Parathyroid adenoma (tissue), 2 donors: ENCODE results near the gene ARHGEF10L.

Source experiments
- H2AFZ ChIP-seq: fragments of 300-600 bp; sonication (generic); one replicate; pipeline ENCODE4 v1.7.0; 2017; ENCODE audit warnings: antibody characterized with exemption, mild to moderate bottlenecking
- H3K27ac ChIP-seq: fragments of 300-600 bp; sonication (generic); one replicate; pipeline ENCODE4 v1.7.0; 2017
- H3K27me3 ChIP-seq: fragments of 300-600 bp; sonication (generic); one replicate; pipeline ENCODE4 v1.7.0; 2017; ENCODE audit warnings: low read length; ENCODE audit not compliant: control insufficient read depth, insufficient read depth
- H3K36me3 ChIP-seq: fragments of 300-600 bp; sonication (generic); one replicate; pipeline ENCODE4 v1.7.0; 2017; ENCODE audit warnings: low read length; ENCODE audit not compliant: control insufficient read depth, insufficient read depth
- H3K4me1 ChIP-seq: fragments of 300-600 bp; sonication (generic); one replicate; pipeline ENCODE4 v1.7.0; 2017; ENCODE audit warnings: control low read depth
- H3K4me2 ChIP-seq: fragments of 300-600 bp; sonication (generic); one replicate; pipeline ENCODE4 v1.7.0; 2017; ENCODE audit warnings: low read length
- H3K4me3 ChIP-seq: fragments of 300-600 bp; sonication (generic); one replicate; pipeline ENCODE4 v1.7.0; 2017; ENCODE audit warnings: low read depth, low read length
- H3K79me2 ChIP-seq: fragments of 300-600 bp; sonication (generic); one replicate; pipeline ENCODE4 v1.7.0; 2017; ENCODE audit warnings: control low read depth
- H3K9ac ChIP-seq: fragments of 300-600 bp; sonication (generic); one replicate; pipeline ENCODE4 v1.7.0; 2017; ENCODE audit warnings: mild to moderate bottlenecking
- H3K9me3 ChIP-seq: fragments of 300-600 bp; sonication (generic); one replicate; pipeline ENCODE4 v1.7.0; 2017; ENCODE audit warnings: low read length; ENCODE audit not compliant: control insufficient read depth
- TF ChIP-seq, protein P1 (sequence below): fragments of 300-600 bp; sonication (generic); IDR thresholded peaks from one replicate; pipeline ENCODE4 v1.7.0; 2017; ENCODE audit warnings: antibody characterized with exemption, mild to moderate bottlenecking
- donor health status: primary hyperparathyroidism.

Gene ARHGEF10L

DNA sequence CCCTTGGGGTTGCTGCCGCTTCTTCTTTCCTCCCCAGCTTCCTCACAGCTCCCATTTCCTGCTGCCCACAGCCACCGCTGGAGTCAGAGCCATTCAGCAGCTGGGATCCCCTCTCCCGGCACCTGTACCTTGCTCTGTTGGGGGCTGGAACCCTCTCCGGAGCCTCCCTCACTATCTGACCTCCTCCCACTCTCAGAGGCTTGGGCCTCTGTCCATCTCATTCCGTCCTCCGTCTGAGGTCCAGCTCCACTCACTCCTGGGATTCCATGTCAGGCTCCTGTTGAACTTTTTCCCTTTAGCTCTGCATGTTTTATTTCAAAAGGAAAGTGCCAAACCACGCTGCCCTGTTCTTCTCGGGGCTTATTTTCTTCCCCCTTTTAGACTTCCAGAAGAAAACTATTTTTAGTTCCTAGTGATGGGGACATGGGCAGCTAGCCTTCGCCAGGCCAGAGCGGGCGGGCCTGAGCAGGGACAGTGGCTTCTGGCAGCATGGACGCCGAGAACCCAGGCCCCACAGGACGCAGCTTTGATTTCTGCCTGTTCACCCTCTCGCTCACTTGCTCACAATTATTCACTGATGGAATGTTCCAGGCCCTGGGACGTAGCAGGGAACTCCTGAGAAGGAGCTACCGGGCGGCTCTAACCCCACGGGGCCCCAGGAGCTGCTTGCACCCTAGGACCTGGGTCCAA, 79.2 kb downstream of the ARHGEF10L start:
- Histone ChIP-seq H3K9ac (no peak overlapping the region), H3K27ac (no peak overlapping the region), H2AFZ (no peak overlapping the region), H3K4me3 (no peak overlapping the region), H3K9me3 (no peaks in the 10 kb centered on the region), H3K27me3 (no peaks in the 10 kb centered on the region), H3K4me1 (no peaks in the 10 kb centered on the region), H3K36me3 (no peaks in the 10 kb centered on the region), H3K79me2 (peaks cover 2% of the 10 kb centered on the region), H3K4me2 (no peak overlapping the region)
- TF ChIP-seq, protein P1, sequence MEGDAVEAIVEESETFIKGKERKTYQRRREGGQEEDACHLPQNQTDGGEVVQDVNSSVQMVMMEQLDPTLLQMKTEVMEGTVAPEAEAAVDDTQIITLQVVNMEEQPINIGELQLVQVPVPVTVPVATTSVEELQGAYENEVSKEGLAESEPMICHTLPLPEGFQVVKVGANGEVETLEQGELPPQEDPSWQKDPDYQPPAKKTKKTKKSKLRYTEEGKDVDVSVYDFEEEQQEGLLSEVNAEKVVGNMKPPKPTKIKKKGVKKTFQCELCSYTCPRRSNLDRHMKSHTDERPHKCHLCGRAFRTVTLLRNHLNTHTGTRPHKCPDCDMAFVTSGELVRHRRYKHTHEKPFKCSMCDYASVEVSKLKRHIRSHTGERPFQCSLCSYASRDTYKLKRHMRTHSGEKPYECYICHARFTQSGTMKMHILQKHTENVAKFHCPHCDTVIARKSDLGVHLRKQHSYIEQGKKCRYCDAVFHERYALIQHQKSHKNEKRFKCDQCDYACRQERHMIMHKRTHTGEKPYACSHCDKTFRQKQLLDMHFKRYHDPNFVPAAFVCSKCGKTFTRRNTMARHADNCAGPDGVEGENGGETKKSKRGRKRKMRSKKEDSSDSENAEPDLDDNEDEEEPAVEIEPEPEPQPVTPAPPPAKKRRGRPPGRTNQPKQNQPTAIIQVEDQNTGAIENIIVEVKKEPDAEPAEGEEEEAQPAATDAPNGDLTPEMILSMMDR, result no peak

DNA sequence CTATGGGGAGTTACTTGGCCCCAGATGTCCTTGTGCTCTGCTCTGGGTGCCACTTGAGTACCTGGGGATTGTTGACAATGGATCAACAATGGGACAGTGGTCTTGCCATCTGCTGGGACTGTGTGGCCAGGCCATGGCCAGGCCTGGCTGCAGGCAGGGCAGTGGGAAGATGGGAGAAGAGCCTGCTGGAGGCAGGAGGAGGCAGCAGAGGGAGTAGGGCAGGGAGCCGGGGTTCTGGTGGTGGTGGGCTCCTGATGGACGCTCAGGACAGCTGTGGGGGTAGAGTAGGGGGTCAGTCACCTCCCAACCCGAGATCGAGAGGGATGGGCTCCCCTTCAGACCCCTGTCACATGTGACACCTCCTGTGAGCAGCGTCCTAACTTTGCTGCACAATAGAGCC, 81.0 kb downstream of the ARHGEF10L start:
- H3K4me2 ChIP-seq, result no peak overlapping the region
- no peaks in the 10 kb centered on the region for H3K27me3 ChIP-seq
- H3K36me3 ChIP-seq, result no peaks in the 10 kb centered on the region
- no peak overlapping the region for H3K9ac ChIP-seq
- H3K9me3 ChIP-seq, result no peaks in the 10 kb centered on the region
- no peaks in the 10 kb centered on the region for H3K4me1 ChIP-seq
- no peak overlapping the region for H3K4me3 ChIP-seq
- H3K79me2 ChIP-seq, result peaks cover 2% of the 10 kb centered on the region
- TF ChIP-seq, protein P1, result no peak
- H2AFZ ChIP-seq, result no peak overlapping the region
- no peak overlapping the region for H3K27ac ChIP-seq

DNA sequence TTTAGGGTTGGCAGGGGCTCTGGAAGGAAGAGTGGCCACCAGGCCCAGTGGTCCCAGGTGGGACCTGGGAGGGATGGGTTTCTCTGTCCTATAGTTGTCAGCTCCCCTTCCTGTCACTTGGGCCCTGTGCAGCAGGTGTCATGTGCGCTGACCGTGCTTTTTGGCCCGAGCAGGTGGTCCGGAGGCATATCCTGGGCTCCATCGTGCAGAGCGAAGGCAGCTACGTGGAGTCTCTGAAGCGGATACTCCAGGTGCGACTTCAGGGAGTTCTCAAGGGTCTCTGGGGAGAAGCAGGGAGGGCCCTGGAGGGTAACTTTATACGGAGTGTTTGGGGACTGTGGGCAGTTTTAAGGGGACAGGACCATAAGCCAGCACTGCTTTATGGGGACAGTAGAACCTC, 82.2 kb downstream of the ARHGEF10L start:
- Histone ChIP-seq H3K9me3 (no peaks in the 10 kb centered on the region), H3K4me3 (no peak overlapping the region), H3K79me2 (no peaks in the 10 kb centered on the region), H3K36me3 (no peaks in the 10 kb centered on the region), H3K27me3 (no peaks in the 10 kb centered on the region), H3K4me2 (no peak overlapping the region), H3K4me1 (no peaks in the 10 kb centered on the region), H3K27ac (no peak overlapping the region), H3K9ac (no peak overlapping the region), H2AFZ (no peak overlapping the region)
- TF ChIP-seq, protein P1, result no peak

DNA sequence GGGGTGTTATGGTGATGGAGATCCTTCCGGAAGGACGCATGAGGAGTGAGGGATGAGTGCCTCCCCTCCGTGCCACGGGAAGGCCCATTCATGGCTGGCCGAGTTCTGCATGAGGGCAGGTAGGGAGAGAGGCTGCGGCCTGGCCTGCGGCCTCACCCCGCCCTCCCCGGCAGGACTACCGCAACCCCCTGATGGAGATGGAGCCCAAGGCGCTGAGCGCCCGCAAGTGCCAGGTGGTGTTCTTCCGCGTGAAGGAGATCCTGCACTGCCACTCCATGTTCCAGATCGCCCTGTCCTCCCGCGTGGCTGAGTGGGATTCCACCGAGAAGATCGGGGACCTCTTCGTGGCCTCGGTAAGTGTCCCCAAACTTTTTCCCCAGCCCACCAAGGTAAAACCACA, 83.3 kb downstream of the ARHGEF10L start:
- Histone ChIP-seq H3K9ac (no peak overlapping the region), H3K27ac (no peak overlapping the region), H3K4me3 (no peak overlapping the region), H3K4me1 (no peaks in the 10 kb centered on the region), H3K4me2 (no peak overlapping the region), H2AFZ (no peak overlapping the region), H3K79me2 (no peaks in the 10 kb centered on the region), H3K27me3 (no peaks in the 10 kb centered on the region), H3K36me3 (no peaks in the 10 kb centered on the region), H3K9me3 (no peaks in the 10 kb centered on the region)
- TF ChIP-seq, protein P1, result no peak

DNA sequence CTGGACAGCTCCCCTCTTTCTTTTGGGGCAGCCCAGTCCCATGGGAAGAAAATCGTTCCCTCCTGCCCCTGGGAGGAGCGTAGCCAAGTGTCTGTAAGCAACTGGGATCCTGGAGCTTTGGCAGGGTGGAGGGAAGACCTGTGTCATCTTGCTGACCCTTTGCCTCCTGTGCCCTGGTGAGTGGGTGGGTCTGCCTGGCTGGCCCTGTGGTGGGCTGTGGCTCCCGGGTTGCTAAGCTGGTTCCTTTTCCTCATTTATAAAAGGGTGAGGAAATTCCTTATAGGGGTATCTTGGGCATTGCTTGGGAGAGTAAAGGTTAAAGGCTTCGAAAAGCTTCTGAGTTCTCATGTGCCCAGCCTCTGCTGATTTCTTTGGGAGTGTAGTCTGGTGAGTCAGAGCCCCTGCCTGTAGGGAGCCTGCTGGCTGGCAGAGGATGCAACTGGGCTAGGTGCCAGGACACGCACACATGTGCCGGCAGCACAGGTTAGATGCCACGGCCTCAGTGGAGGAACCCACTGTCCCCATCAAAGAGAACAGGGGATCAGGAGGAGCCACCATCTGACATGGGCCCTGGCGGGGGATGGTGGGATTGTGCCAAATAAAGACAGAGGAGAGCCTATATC, 85.2 kb downstream of the ARHGEF10L start:
- TF ChIP-seq, protein P1, result no peak
- Histone ChIP-seq H3K9ac (no peak overlapping the region), H3K36me3 (no peaks in the 10 kb centered on the region), H3K27me3 (no peaks in the 10 kb centered on the region), H2AFZ (no peak overlapping the region), H3K9me3 (no peaks in the 10 kb centered on the region), H3K4me1 (no peaks in the 10 kb centered on the region), H3K27ac (no peak overlapping the region), H3K79me2 (no peaks in the 10 kb centered on the region), H3K4me2 (no peak overlapping the region), H3K4me3 (no peak overlapping the region)
